Limb (tissue), 2 donors: ENCODE data around the gene SIL1.
"Not testable (repeated sequence)": the region's sequence is repeated elsewhere in the genome, so short reads cannot be mapped to it uniquely, and the experiment has no call there.

ENCODE experiments used
- DNase-seq, 2 donors: peaks; one replicate each; pipeline ENCODE4 v3.0.0-alpha.2; 2016; ENCODE audit errors: extremely low spot score in 2 of 2

SIL1 gene

GRCh38 chr5:139075066-139076050 is 122.8 kb downstream of the SIL1 start:
- DNase-seq = no peak

GRCh38 chr5:139073956-139074355 is 124.2 kb downstream of the SIL1 start:
- DNase-seq = not testable (repeated sequence)

- DNase-seq = no peak
Measured at GRCh38 chr5:139068494-139069151, 129.5 kb downstream of the SIL1 start.

GRCh38 chr5:139068060-139068459 is 130.1 kb downstream of the SIL1 start:
- no peak for DNase-seq

GRCh38 chr5:139065306-139065705 is 132.9 kb downstream of the SIL1 start:
- DNase-seq = no peak

GRCh38 chr5:139064613-139065012 is 133.6 kb downstream of the SIL1 start:
- no peak for DNase-seq

- no peak for DNase-seq
Measured at GRCh38 chr5:139063664-139064054, 134.5 kb downstream of the SIL1 start.

- DNase-seq = no peak
Measured at GRCh38 chr5:139062910-139063663, 135.1 kb downstream of the SIL1 start.

GRCh38 chr5:139061856-139062255 is 136.3 kb downstream of the SIL1 start:
- peak in 1 of 2 donors; percentile 32 for DNase-seq

- DNase-seq = peak in 1 of 2 donors; percentile 34
Measured at GRCh38 chr5:139061274-139061673, 136.9 kb downstream of the SIL1 start.

- DNase-seq = no peak
Measured at GRCh38 chr5:139058121-139058520, 140.0 kb downstream of the SIL1 start.

GRCh38 chr5:139057045-139057939 is 140.9 kb downstream of the SIL1 start:
- not testable (repeated sequence) for DNase-seq

- no peak for DNase-seq
Measured at GRCh38 chr5:139052975-139053374, 145.2 kb downstream of the SIL1 start.

GRCh38 chr5:139051392-139051791 is 146.8 kb downstream of the SIL1 start:
- DNase-seq = no peak

GRCh38 chr5:139050432-139050831 is 147.7 kb downstream of the SIL1 start:
- no peak for DNase-seq

GRCh38 chr5:139049780-139050179 is 148.4 kb downstream of the SIL1 start:
- no peak for DNase-seq

- DNase-seq = no peak
Measured at GRCh38 chr5:139046551-139046950, 151.6 kb downstream of the SIL1 start.

- no peak for DNase-seq
Measured at GRCh38 chr5:139043157-139043905, 154.8 kb downstream of the SIL1 start.

GRCh38 chr5:139040081-139040480 is 158.1 kb downstream of the SIL1 start:
- no peak for DNase-seq
